ENCODE data around the gene HFE.

The HFE gene

GRCh38 chr6:26088344-26088743 is 1.1 kb downstream of the HFE start:
- peak overlapping the region; percentile 84 for H3K4me3 ChIP-seq (ENCODE audit: control insufficient read depth, low read depth, low read length)
- TF ChIP-seq, protein P1, sequence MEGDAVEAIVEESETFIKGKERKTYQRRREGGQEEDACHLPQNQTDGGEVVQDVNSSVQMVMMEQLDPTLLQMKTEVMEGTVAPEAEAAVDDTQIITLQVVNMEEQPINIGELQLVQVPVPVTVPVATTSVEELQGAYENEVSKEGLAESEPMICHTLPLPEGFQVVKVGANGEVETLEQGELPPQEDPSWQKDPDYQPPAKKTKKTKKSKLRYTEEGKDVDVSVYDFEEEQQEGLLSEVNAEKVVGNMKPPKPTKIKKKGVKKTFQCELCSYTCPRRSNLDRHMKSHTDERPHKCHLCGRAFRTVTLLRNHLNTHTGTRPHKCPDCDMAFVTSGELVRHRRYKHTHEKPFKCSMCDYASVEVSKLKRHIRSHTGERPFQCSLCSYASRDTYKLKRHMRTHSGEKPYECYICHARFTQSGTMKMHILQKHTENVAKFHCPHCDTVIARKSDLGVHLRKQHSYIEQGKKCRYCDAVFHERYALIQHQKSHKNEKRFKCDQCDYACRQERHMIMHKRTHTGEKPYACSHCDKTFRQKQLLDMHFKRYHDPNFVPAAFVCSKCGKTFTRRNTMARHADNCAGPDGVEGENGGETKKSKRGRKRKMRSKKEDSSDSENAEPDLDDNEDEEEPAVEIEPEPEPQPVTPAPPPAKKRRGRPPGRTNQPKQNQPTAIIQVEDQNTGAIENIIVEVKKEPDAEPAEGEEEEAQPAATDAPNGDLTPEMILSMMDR (conservative IDR thresholded peaks at IDR 0.05; ENCODE audit: control insufficient read depth, insufficient read depth, low read depth, low read length): no peak
- peak; percentile 28 for DNase-seq (ENCODE audit: low read depth)

DNA sequence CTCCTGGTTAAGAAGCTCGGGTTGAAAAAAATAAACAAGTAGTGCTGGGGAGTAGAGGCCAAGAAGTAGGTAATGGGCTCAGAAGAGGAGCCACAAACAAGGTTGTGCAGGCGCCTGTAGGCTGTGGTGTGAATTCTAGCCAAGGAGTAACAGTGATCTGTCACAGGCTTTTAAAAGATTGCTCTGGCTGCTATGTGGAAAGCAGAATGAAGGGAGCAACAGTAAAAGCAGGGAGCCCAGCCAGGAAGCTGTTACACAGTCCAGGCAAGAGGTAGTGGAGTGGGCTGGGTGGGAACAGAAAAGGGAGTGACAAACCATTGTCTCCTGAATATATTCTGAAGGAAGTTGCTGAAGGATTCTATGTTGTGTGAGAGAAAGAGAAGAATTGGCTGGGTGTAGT is 2.0 kb downstream of the HFE start:
- no peak for DNase-seq (ENCODE audit: low read depth)
- no peak overlapping the region for H3K4me3 ChIP-seq (ENCODE audit: control insufficient read depth, low read depth, low read length)
- TF ChIP-seq, protein P1 (conservative IDR thresholded peaks at IDR 0.05; ENCODE audit: control insufficient read depth, insufficient read depth, low read depth, low read length): no peak

GRCh38 chr6:26092443-26092842 is 5.2 kb downstream of the HFE start:
- H3K4me3 ChIP-seq (ENCODE audit: control insufficient read depth, low read depth, low read length): no peak overlapping the region
- DNase-seq (ENCODE audit: low read depth): no peak
- TF ChIP-seq, protein P1 (conservative IDR thresholded peaks at IDR 0.05; ENCODE audit: control insufficient read depth, insufficient read depth, low read depth, low read length): no peak

DNA sequence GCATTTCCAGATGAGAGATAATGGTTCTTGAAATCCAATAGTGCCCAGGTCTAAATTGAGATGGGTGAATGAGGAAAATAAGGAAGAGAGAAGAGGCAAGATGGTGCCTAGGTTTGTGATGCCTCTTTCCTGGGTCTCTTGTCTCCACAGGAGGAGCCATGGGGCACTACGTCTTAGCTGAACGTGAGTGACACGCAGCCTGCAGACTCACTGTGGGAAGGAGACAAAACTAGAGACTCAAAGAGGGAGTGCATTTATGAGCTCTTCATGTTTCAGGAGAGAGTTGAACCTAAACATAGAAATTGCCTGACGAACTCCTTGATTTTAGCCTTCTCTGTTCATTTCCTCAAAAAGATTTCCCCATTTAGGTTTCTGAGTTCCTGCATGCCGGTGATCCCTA is 6.8 kb downstream of the HFE start:
- DNase-seq (ENCODE audit: low read depth): no peak
- TF ChIP-seq, protein P1 (conservative IDR thresholded peaks at IDR 0.05; ENCODE audit: control insufficient read depth, insufficient read depth, low read depth, low read length): no peak
- H3K4me3 ChIP-seq (ENCODE audit: control insufficient read depth, low read depth, low read length): no peak overlapping the region

GRCh38 chr6:26097268-26097875 is 10.1 kb downstream of the HFE start:
- TF ChIP-seq, protein P1 (conservative IDR thresholded peaks at IDR 0.05; ENCODE audit: control insufficient read depth, insufficient read depth, low read depth, low read length): peak; percentile 73
- H3K4me3 ChIP-seq (ENCODE audit: control insufficient read depth, low read depth, low read length): no peak overlapping the region
- DNase-seq (ENCODE audit: low read depth): peak; percentile 66

DNA sequence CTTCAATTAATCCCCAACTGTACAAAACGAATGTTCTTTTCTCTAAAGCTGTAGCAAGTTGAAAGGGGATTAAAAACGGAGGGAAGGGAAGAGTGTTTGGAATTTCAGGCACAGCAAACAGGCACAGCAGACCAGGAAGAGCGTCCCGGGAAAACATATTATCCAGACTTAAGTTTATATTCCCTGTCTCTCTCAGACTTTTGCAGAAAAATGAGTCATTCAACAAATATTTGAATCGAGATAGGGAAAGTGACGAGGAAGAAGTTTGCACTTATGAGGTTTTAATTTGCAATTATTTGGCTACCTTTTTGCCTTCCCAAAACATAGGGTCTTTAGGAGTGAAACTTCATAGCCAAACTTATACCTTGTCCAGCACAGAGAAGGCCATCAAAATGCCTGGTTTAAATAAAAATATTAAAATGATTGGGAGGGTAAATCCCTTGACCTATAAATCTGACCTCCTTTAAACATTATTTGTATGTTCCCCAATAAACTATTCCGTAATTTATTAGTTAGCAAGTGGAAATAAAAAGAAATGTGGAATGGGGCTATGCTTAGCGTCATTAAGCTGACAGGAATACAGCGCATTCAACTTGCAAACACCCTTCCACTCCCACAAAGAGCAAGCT is 16.0 kb downstream of the HFE start:
- H3K4me3 ChIP-seq (ENCODE audit: control insufficient read depth, low read depth, low read length): peak overlapping the region; percentile 60
- DNase-seq (ENCODE audit: low read depth): peak; percentile 64
- TF ChIP-seq, protein P1 (conservative IDR thresholded peaks at IDR 0.05; ENCODE audit: control insufficient read depth, insufficient read depth, low read depth, low read length): no peak
